GM21447 (cell line): ENCODE results near the gene ZNF264.
"Not testable (repeated sequence)": the region's sequence is repeated elsewhere in the genome, so short reads cannot be mapped to it uniquely, and the experiment has no call there.

Source experiments
- ATAC-seq: cut with Tn5 transposase; IDR thresholded peaks from one replicate; pipeline ENCODE4 v1.9.1; 2021; ENCODE audit not compliant: unreplicated experiment

The ZNF264 gene

DNA sequence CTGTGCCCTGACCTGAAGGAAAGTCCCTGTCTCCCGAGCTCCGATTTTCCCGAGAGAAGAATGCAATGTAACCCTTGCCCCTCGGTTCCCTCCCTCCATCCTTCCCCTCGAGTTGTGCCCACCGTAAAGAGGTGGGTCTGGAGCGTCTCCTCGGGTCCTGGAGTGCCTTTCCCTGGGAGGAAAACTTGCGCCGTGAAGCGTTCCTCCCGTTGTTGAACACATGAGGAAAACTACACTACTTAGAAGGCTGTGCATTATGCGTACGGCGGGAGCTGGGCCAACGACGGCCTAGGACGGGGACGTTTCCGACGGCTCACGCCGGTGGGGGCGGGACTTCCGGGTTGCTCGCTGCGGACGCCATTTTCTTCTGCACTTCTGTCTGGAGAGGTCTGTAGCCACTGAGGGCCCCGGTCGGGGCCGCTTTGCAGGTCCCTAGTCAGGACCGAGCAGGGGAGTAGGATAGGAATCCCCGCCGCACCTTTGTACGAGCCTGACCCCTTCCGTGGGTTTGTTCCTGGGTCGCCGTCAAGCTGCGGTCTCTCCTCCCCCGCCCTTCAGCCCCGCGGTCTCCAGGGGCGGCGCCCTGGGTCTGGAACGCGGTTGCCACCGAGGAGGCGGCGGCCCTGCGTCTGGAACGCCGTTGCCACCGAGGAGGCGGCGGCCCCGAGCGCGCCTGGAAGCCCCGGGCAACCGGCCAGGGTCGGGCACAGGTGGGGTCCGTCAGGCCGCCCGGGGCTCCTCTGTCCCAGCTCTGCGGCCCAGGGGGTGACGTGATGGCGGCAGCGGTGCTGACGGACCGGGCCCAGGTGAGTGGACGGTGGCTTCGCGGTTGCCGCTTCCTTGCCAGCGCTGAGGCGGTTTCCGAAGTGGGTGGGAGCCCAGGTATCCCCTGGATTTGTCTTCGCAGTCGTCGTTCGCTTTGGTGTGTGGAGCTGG is at the start of gene ZNF264:
ZNF264 (plus strand) TSS at position 360 of the 936 bp plus-strand sequence; CDS start at position 774, 414 bp downstream.
- peak; percentile 93 for ATAC-seq

DNA sequence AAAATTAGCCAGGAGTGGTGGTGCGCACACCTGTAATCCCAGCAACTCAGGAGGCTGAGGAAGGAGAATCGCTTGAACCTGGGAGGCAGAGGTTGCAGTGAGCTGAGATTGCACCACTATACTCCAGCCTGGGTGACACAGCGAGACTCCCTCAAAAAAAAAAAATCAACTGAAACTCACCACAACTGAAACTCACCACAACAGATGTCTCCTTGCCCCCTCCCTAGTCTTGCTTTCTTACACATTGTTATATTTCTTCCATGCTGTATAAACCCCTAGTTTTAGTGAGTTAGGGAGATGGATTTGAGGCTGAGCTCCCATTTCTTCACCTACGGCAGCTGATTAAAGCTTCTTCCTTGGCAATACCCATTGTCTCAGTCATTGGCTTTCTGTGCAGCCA is 49.6 kb upstream of the ZNF264 start:
- ATAC-seq = no peak

DNA sequence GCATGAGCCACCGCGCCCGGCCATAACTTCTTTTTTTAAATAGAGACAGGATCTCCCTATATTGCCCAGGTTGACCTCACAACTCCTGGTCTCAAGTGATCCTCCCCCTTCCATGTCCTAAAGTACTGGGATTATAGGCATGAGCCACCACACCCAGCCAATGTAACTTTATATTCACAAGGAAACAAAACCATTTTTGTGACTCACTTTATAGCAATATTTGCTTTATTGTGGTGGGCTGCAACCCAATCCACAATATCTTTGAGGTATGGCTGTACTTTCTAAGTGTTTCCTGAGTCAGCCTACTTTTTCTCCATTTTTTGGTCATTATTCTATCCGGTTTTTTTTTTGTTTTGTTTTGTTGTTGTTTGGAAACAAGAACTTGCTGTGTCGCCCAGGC is 38.4 kb upstream of the ZNF264 start:
- no peak for ATAC-seq

DNA sequence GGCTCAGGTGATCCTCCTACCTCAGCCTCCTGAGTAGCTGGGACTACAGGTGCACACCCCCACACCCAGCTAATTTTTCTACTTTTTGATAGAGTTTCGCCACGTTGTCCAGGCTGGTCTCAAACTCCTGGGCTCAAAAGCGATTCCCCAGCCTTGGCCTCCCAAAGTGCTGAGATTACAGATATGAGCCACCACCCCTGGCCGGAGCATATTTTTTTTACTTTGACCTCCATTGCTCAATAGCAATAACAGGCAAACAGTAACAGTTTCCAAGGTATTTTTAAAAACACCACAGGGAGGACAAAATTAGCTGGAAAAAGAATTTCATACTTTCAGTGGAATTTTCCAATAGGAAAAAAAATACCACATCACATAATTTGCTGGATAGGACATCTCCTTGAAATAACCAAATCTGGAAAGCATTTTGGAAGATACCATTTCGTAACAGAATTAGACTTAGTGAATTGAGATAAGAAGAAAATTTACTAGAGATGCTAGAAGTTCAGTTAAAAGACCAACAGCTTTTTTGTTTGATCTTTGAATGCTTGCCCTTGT is 29.2 kb upstream of the ZNF264 start:
- ATAC-seq = no peak

DNA sequence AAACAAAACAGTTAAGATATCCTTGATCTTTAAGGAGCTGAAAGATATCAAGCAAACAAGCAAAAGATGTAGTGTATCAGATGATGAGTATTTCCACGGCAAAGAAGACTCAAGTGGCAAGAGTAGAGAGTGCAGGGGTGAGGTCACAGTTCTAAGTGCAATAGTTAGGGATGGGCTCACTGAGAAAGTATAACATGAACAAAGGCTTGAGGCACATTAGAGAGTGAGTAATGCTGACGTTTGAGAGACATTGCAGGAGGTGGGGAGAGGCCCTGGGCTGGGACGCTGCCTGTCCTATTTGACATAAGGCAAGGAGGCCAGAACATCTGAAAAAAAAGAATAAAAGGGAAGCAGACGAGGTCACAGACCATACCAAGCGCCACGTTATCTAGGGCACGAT is 25.5 kb upstream of the ZNF264 start:
- ATAC-seq = no peak

DNA sequence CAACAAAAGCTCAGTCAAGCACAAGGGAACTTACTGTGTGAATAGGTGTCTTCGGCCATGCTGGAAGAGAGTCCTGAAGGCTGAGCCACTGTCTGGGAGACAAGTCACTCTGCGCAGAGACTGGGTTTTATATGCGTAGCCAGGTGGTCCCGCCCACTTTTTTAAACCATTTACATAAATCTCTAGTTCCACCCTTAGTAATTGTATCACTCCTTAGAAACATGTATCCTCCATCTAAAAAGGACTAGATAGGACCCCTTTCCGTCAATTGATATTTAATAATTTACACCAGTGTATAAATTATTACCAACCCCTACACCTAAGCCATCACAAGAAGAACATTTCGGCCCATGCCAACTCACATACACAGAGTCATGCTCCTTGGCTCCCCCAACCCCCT is 23.9 kb upstream of the ZNF264 start, which contains the start of gene DUXA:
DUXA (minus strand) TSS at position 101 of the 400 bp plus-strand sequence; CDS start at position 59, 42 bp downstream.
- ATAC-seq = no peak

DNA sequence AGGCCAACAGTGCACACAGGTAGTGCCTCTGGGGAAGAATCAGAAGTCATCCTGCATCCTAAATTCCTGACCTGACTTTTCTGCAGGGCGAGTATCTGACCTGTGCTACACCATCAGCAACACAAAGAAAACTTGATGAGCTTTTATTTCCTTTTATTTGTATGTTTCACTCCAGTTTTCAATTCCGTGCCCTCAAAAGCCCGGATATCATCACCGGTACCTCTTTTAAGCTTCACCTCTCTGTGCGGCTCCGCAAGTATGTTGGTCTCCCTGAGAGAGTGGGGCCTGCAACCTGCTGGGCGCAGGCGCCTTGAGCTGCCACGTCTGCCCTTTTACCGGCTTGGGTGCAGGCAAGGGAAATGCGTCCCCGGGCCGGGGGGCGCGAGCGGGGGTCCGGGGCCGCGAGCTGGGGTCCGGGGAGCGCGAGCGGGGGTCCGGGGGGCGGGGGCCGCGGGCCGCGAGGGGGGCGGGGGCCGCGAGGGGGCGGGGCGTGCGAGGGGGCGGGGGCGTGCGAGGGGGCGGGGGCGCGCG is 19.7 kb upstream of the ZNF264 start:
- ATAC-seq = no peak

DNA sequence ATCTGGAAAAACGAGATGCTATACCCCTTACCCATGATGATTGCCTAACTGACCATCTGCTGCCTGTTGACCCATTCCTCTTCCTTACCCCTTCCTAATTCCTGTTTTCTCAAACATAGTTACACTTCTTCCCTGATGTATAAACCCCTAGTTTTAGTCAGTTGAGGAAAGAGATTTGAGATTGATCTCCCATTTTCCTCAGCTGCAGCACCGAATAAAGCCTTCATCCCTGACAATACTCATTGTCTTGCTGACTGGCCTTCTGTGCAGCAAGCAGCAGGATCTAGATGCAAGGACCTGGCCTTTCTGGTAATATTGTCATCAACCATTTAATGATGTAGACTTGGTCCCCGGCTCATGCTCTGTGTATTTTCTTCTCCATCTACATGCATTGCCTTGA is 999 bp upstream of the ZNF264 start:
- no peak for ATAC-seq

DNA sequence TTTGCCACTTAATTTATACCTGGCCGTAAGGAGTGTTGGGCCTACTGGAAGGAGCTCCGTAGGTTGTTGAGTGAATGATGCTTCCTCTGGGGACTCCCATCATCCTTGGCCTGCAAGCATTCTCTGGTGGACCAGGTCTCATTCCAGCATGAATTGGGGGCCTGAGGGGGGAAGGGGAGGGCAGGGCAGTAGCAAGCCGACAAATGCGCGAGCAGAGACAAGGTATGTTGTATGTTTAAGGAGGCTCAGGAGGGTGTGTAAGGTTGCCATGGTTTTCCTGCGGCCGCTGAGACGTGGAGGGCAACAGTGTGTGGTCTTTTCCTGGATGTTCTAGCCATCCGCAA is 749 bp downstream of the ZNF264 start:
- no peak for ATAC-seq

DNA sequence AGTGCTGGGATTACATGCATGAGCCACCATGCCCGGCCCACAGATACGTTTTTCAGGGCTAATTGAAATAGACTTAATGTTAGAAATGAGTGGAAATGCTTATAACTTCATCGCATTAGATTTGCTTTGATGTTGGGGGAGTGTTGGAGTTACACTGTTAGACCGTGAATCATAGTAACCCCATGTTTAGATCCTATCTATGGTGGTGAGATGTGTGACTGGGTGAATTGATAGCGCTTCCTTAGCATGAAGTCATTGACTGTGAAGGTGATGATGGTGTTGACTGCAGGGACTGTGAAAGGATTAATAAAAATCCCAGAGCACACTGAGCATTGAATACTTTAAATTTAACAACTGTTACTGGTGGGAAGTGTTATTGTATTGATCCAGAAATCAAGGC is 1.7 kb downstream of the ZNF264 start:
- ATAC-seq = no peak

DNA sequence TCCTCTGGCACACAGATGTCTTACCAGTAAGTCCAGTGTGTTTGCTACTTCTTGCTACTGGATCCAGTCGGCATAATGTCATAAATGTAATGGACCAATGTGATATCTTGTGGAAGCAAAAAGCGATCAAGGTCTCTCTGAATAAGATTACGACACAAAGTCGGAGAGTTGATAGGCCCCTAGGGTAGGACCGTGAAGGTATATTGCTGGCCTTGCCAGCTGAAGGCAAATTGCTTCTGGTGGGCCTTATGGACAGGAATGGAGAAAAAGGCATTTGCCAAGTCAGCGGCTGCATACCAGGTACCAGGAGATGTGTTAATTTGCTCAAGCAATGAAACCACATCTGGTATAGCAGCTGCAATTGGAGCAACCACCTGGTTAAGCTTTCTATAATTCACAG is 6.6 kb downstream of the ZNF264 start:
- not testable (repeated sequence) for ATAC-seq

DNA sequence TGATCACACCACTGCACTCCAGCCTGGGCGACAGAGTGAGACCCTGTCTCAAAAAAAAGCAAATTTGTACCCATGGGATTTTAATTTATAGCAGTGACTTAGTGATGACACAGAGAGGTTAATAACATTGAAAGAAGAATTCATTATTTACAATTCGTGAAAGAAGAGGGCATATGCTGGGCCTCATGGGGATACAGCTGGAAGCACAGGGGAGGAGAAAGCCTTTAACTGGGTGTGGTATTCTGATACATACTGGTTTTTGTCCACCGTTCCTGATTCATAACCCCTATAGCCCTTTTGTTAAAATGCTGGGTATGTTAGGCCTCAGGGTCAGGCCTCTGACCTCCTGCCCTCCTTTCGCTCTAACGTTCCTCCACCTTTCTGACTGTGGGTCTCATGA is 10.9 kb downstream of the ZNF264 start:
- ATAC-seq = no peak

DNA sequence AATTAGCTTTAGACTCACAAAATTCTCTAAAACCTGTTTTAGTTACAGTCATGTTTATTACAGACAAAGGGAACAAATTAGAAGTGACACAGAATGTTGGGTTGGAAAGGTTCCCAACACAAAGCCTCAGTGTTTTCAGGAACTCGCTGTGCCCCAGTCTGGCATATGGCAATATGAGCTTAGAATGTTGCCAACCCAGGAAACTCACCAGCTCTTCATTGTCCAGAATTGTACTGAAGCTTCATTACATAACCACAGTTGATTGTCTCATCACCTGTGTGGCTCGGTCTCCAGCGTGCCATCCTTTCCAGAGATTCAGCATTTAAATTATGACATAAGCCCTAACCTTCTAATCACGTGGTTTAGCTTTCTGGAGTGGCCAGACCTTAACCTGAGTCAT is 19.1 kb downstream of the ZNF264 start:
- no peak for ATAC-seq

DNA sequence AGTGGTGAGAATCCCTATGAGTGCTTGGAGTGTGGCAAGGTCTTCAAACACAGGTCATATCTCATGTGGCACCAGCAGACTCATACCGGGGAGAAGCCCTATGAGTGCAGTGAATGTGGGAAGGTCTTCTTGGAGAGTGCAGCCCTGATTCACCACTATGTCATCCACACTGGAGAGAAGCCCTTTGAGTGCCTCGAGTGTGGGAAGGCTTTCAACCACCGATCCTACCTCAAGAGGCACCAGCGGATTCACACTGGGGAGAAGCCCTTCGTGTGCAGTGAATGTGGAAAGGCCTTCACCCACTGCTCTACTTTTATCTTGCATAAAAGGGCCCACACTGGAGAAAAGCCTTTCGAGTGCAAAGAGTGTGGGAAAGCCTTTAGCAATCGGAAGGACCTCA is 20.8 kb downstream of the ZNF264 start:
- ATAC-seq = no peak

DNA sequence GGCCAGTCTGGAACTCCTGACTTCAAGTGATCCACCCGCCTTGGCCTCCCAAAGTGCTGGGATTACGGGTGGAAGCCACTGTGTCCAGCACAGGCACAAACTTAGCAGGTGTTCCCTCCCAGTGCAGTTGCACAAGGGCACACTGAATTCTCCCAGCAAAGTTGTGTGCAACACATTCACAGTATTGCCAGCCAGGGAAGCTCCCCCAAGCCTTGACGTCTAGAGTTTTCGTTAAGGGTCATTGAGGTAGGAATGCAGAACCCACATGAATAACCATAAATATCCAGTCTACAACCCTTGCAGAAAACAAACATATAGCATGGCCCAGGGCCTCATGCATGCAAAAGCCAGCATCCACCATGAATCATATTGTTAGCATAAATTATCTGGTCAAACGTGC is 36.2 kb downstream of the ZNF264 start:
- ATAC-seq = no peak

DNA sequence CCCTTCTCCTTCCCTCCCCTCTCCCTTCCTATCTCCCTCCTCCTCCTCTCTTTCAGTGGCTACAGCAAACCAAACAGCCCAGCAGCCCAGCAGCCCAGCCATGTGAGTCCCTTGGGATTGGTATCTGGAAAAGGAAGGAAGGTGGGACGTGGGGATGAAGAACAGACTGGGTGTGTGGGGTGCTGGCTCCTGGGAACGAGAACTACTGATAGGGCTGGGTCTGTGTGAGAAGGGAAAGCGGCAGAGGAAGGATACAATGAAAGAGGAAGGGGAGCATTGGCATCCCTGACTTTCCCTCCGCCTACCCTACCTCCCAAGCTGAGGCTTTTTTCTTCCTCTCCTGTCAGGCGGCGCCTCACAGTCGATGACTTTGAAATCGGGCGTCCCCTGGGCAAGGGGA is 40.4 kb downstream of the ZNF264 start:
- ATAC-seq = no peak

DNA sequence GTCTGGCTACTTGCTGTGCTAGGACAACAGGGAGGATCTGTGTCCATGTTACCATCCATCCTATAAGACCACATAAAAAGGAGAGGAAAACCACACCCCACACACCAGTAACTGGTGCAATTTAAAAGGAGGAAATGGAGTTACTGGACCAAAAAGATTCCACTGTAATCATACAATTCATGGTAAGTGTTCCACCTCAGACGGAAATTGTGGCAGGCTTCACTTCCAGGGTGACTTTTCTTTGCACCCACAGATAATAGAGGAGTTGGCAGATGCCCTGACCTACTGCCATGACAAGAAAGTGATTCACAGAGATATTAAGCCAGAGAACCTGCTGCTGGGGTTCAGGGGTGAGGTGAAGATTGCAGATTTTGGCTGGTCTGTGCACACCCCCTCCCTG is 41.9 kb downstream of the ZNF264 start:
- ATAC-seq = no peak

DNA sequence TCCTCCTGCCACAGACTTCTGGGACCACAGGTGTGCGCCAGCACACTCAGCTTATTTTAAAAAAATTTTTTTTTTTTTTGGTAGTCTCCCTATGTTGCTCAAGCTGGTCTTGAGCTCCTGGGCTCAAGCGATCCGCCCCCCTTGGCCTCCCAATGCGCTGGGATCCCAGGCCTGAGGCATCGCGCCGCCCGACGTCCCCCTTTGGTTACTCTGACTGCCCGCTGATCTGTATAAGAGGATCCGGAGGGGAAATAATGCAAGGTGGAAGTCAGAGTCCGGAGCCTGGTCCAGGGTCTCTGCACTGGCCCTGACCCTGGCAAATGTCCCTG is 48.6 kb downstream of the ZNF264 start:
- ATAC-seq = no peak

DNA sequence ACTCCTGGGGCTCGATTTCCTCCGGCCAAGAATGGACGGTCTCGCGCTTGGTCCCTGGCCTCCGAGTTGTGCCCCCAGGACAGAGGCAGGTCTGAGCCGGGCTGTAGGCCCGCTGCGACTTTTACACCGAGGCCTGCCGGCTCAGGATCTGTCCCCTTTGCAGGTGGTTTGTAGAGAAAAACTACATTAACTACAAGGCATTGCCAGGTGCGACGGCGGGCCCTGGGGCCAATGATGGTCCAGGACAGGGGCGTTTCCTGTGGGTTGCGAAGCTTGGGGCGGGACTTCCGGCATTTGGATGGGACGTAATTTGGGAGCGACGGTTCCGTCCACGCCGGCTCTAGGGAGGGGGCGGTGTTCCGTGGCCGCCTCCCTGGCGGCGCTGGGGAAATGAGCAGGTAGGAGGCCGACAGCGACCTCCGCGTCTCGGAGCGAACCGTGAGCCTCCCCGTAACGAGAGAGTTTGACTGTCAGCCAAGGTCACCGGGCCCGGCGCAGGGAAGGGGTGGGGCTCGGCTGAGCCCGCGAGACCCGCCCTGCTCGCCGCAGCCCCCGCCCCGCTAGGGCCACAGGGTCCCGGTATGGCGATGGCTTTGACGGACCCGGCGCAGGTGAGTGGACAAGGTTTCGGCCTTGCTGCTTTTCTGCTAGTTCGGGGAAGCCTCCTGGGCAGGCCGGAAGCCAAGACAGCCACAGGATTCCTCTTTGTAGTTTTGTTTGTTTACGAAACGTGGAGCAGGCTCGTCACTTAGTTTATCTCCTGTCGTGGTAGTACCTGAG is 49.2 kb downstream of the ZNF264 start, which contains the start of gene ZNF805:
ZNF805 (plus strand) TSS at position 322 of the 780 bp plus-strand sequence; CDS start at position 582, 260 bp downstream.
- peak; percentile 91 for ATAC-seq

DNA sequence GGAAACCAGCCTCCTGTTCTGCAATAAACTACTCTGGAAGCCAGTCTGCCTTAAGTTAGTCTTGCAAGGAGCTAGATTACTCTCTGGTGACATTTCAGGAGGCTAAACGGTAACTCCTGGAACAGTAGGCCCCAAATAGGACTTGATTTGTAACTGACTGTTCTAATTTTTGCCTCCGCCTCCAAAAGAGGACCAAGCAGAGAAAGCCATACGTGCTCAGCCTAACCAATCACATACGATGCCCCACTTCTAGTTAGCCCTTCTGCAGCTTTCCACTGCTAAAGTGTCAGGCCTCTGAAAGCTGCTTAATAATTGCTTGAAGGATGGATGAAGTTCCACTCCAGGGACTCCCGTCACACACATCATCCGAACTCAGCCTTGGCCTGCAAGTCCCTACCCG is 49.9 kb downstream of the ZNF264 start:
- no peak for ATAC-seq

DNA sequence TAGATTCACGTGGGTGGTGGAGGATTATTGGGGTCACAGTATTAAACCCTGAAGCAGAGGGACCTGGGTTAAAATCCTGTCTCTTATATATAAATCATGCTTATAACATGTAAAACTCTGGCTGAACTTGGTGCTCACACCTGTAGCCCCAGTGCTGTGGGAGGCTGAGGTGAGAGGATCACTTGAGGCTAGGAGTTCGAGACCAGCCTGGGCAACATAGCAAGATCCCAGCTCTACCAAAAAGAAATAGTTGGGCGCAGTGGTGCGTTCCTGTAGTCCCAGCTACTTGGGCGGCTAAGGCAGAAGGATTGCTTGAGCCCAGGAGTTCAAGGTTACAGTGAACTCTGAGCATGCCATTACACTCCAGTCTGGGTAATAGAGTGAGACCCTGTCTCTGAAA is 51.5 kb downstream of the ZNF264 start:
- no peak for ATAC-seq

DNA sequence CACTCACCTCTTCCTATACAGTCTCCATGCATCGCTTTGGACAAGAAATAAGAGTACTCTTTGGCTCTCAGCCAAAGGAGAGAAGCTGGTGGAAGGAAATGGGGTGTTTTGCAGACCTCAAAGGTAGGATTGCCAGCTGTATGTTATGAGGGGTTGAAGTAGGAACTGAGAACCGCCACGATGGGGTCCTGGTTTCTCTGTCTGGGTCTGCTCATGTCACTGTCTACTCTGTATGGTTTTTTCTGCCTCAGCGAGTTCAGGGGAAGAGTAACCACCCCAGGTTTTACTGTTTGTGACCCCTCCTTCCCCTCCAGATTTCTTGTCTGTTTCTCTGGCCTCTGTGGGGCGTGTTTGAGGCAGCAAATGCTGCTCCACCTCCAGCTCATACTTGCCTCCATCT is 53.2 kb downstream of the ZNF264 start:
- no peak for ATAC-seq
